ENCODE results near the gene TSPAN4.

- no peak for TF ChIP-seq CTCF (IDR thresholded peaks at IDR 0.05)
- TF ChIP-seq POLR2A (IDR thresholded peaks at IDR 0.05) = no peak
- no peak for TF ChIP-seq EP300 (IDR thresholded peaks at IDR 0.05)
These were observed 15.9 kb upstream of the TSPAN4 start for GRCh38 chr11:826836-827145.

All from tibial nerve (tissue), 4 donors.